OCI-LY7 (cell line): Measurements from ENCODE around the gene ZNF672.

ENCODE experiments used
- EZH2phosphoT487 ChIP-seq: fragments of 200-600 bp; sonication (generic); IDR thresholded peaks from 2 replicates; pipeline ENCODE4 v1.6.1; 2018; ENCODE audit warnings: low read depth, borderline replicate concordance, mild to moderate bottlenecking, mixed run types, antibody characterized with exemption, low read length, moderate library complexity, mixed read lengths
- TF ChIP-seq, protein P1 (sequence below): fragments of 200-600 bp; sonication (generic); conservative IDR thresholded peaks from 2 replicates; pipeline ENCODE4 v1.5.1; 2014; ENCODE audit warnings: mild to moderate bottlenecking, antibody characterized with exemption, low read length, moderate library complexity, mixed read lengths

DNA sequence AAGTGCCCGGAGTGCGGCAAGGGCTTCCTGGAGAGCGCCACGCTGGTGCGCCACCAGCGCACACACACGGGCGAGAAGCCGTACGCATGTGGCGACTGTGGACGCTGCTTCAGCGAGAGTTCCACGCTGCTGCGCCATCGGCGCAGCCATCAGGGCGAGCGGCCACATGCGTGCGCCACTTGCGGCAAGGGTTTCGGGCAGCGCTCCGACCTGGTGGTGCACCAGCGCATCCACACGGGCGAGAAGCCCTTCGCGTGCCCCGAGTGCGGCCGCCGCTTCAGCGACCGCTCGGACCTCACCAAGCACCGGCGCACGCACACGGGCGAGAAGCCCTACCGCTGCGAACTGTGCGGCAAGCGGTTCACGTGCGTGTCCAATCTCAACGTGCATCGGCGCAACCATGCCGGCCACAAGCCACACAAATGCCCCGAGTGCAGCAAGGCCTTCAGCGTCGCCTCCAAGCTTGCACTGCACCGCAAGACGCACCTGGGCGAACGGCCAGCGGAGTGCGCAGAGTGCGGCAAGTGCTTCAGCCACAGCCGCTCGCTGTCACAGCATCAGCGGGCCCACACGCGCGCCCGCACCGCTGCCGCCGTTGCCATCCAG, 10.0 kb downstream of the ZNF672 start:
- TF ChIP-seq, protein P1, sequence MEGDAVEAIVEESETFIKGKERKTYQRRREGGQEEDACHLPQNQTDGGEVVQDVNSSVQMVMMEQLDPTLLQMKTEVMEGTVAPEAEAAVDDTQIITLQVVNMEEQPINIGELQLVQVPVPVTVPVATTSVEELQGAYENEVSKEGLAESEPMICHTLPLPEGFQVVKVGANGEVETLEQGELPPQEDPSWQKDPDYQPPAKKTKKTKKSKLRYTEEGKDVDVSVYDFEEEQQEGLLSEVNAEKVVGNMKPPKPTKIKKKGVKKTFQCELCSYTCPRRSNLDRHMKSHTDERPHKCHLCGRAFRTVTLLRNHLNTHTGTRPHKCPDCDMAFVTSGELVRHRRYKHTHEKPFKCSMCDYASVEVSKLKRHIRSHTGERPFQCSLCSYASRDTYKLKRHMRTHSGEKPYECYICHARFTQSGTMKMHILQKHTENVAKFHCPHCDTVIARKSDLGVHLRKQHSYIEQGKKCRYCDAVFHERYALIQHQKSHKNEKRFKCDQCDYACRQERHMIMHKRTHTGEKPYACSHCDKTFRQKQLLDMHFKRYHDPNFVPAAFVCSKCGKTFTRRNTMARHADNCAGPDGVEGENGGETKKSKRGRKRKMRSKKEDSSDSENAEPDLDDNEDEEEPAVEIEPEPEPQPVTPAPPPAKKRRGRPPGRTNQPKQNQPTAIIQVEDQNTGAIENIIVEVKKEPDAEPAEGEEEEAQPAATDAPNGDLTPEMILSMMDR = no peak
- no peak for TF ChIP-seq EZH2phosphoT487
